ENCODE results near the gene CCSER1.
"Not testable (repeated sequence)": the region's sequence is repeated elsewhere in the genome, so short reads cannot be mapped to it uniquely, and the experiment has no call there.

Gene CCSER1

GRCh38 chr4:91092398-91092980, 965.3 kb downstream of the CCSER1 start:
- DNase-seq: no peak

- not testable (repeated sequence) for DNase-seq
Observed at GRCh38 chr4:91094220-91094619, 967.0 kb downstream of the CCSER1 start.

- no peak for DNase-seq
Observed at GRCh38 chr4:91099666-91100065, 972.5 kb downstream of the CCSER1 start.

GRCh38 chr4:91108751-91109150, 981.6 kb downstream of the CCSER1 start:
- DNase-seq: no peak

GRCh38 chr4:91111556-91111955, 984.4 kb downstream of the CCSER1 start:
- no peak for DNase-seq

- no peak for DNase-seq
Observed at GRCh38 chr4:91113130-91113706, 986.0 kb downstream of the CCSER1 start.

GRCh38 chr4:91114386-91114785, 987.2 kb downstream of the CCSER1 start:
- no peak for DNase-seq

- DNase-seq: no peak
Observed at GRCh38 chr4:91116861-91117260, 989.7 kb downstream of the CCSER1 start.

GRCh38 chr4:91118597-91118996, 991.4 kb downstream of the CCSER1 start:
- DNase-seq: no peak

- DNase-seq: no peak
Observed at GRCh38 chr4:91123742-91124141, 996.5 kb downstream of the CCSER1 start.

- DNase-seq: no peak
Observed at GRCh38 chr4:91127192-91127591, 1000.0 kb downstream of the CCSER1 start.

GRCh38 chr4:91127831-91128230, 1000.6 kb downstream of the CCSER1 start:
- DNase-seq: no peak

- no peak for DNase-seq
Observed at GRCh38 chr4:91128519-91128918, 1001.3 kb downstream of the CCSER1 start.

GRCh38 chr4:91147067-91147466, 1019.9 kb downstream of the CCSER1 start:
- DNase-seq: no peak

- DNase-seq: not testable (repeated sequence)
Observed at GRCh38 chr4:91154041-91154440, 1026.8 kb downstream of the CCSER1 start.

- not testable (repeated sequence) for DNase-seq
Observed at GRCh38 chr4:91167864-91168653, 1040.9 kb downstream of the CCSER1 start.

- DNase-seq: no peak
Observed at GRCh38 chr4:91170768-91171167, 1043.6 kb downstream of the CCSER1 start.

- no peak for DNase-seq
Observed at GRCh38 chr4:91171217-91171616, 1044.0 kb downstream of the CCSER1 start.

GRCh38 chr4:91185061-91185460, 1057.9 kb downstream of the CCSER1 start:
- DNase-seq: not testable (repeated sequence)

GRCh38 chr4:91198951-91199350, 1071.8 kb downstream of the CCSER1 start:
- DNase-seq: no peak

GRCh38 chr4:91207535-91207934, 1080.3 kb downstream of the CCSER1 start:
- DNase-seq: no peak

GRCh38 chr4:91212211-91212610, 1085.0 kb downstream of the CCSER1 start:
- DNase-seq: no peak

- not testable (repeated sequence) for DNase-seq
Observed at GRCh38 chr4:91217831-91218403, 1090.7 kb downstream of the CCSER1 start.

GRCh38 chr4:91220315-91220714, 1093.1 kb downstream of the CCSER1 start:
- no peak for DNase-seq
